HepG2 (cell line): ENCODE data around the gene RUSF1. TPM values are rescaled to one million over a fixed set of nuclear protein-coding genes. Genes with fewer than 3 reads are reported as not detected.

Source experiments
- AGO1 ChIP-seq: fragments of 200-400 bp; formaldehyde crosslinking; IDR thresholded peaks from 2 replicates; pipeline ENCODE4 v1.6.1; 2017; ENCODE audit warnings: mild to moderate bottlenecking, low read depth, low read length, moderate library complexity; ENCODE audit not compliant: poor library complexity, severe bottlenecking
- CEBPG ChIP-seq: IDR thresholded peaks from 2 replicates; pipeline ENCODE4 v1.6.1; 2016
- FOSL1 ChIP-seq: sonication (generic); formaldehyde crosslinking; IDR thresholded peaks from 2 replicates; pipeline ENCODE4 v1.9.0; 2021; ENCODE audit warnings: missing genetic modification reagents, borderline replicate concordance
- IKZF1 ChIP-seq: fragments of 450-650 bp; IDR thresholded peaks from 2 replicates; pipeline ENCODE4 v1.7.1; 2016
- MED8 ChIP-seq: sonication (generic); formaldehyde crosslinking; IDR thresholded peaks from 2 replicates; pipeline ENCODE4 v1.8.1; 2023; ENCODE audit warnings: mild to moderate bottlenecking, missing genetic modification reagents; ENCODE audit not compliant: insufficient replicate concordance
- MIXL1 ChIP-seq: IDR thresholded peaks from 2 replicates; pipeline ENCODE4 v1.6.1; 2016
- NCOA1 ChIP-seq: sonication (generic); formaldehyde crosslinking; IDR thresholded peaks from 2 replicates; pipeline ENCODE4 v1.9.0; 2021; ENCODE audit warnings: missing genetic modification reagents
- ONECUT2 ChIP-seq: sonication (generic); formaldehyde crosslinking; IDR thresholded peaks from 2 replicates; pipeline ENCODE4 v1.4.0; 2020; ENCODE audit warnings: missing genetic modification reagents
- PHF21A ChIP-seq: sonication (generic); formaldehyde crosslinking; IDR thresholded peaks from 2 replicates; pipeline ENCODE4 v1.5.0; 2020; ENCODE audit warnings: mild to moderate bottlenecking, missing genetic modification reagents
- PRPF4 ChIP-seq: fragments of 200-400 bp; formaldehyde crosslinking; IDR thresholded peaks from 2 replicates; pipeline ENCODE4 v1.6.1; 2016; ENCODE audit warnings: low read length, low read depth; ENCODE audit not compliant: poor library complexity, severe bottlenecking
- RBM39 ChIP-seq: fragments of 200-400 bp; formaldehyde crosslinking; IDR thresholded peaks from one replicate; pipeline ENCODE4 v1.6.1; 2018; ENCODE audit warnings: antibody characterized with exemption, mild to moderate bottlenecking, low read depth, low read length; ENCODE audit not compliant: poor library complexity, severe bottlenecking
- SMC3 ChIP-seq: IDR thresholded peaks from 2 replicates; pipeline ENCODE4 v1.6.1; 2011; ENCODE audit warnings: low read length, improper control_type of control experiment
- STAT5B ChIP-seq: sonication (generic); formaldehyde crosslinking; IDR thresholded peaks from 2 replicates; pipeline ENCODE4 v1.4.0; 2020; ENCODE audit warnings: missing genetic modification reagents
- YY1 ChIP-seq: IDR thresholded peaks from 2 replicates; pipeline ENCODE4 v1.6.1; 2011; ENCODE audit warnings: low read length, low read depth, moderate library complexity, mild to moderate bottlenecking; ENCODE audit not compliant: insufficient read depth, insufficient replicate concordance
- ZNF792 ChIP-seq: IDR thresholded peaks from 2 replicates; pipeline ENCODE4 v1.6.1; 2016
- polyA plus RNA-seq, 8 experiments: library from polyadenylated mRNA; depleted of rRNA in 3 of 8; stranded (reverse) in 7 of 8; unstranded in 1 of 8; fragments of >200 nt; fragmentation: Illumina TruSeq in 4 of 8; extraction: Trizol in 4 of 8; gene quantifications; 2 replicates each; pipeline versions ENCODE4 v1.2.1 to v1.2.3, GENCODE V29; 2011 to 2016; ENCODE audit warnings: low read depth in 4 of 8, missing spikeins in 1 of 8, mixed read lengths in 1 of 8; ENCODE audit not compliant: insufficient read depth in 1 of 8
- total RNA-seq, 5 experiments: library from RNA; depleted of rRNA; stranded (reverse); fragments of >200 nt; fragmentation: Illumina TruSeq; extraction: Trizol; gene quantifications; 2 replicates each; pipeline ENCODE4 v1.2.3, GENCODE V29; 2016; ENCODE audit warnings: low read depth in 1 of 5
- TF ChIP-seq, protein P1 (sequence below): sonication (generic); formaldehyde crosslinking; IDR thresholded peaks from 2 replicates; pipeline ENCODE4 v1.5.1; 2020; ENCODE audit warnings: mild to moderate bottlenecking, moderate library complexity, missing genetic modification reagents
- TF ChIP-seq, protein P2 (sequence below), 2 experiments: fragments of 450-650 bp in 1 of 2; sonication (generic) in 1 of 2; formaldehyde crosslinking in 1 of 2; IDR thresholded peaks; 2 replicates each; pipeline versions ENCODE4 v1.6.1 to v1.8.0; 2016 to 2022; ENCODE audit warnings: antibody characterized with exemption in 1 of 2, mild to moderate bottlenecking in 1 of 2, missing genetic modification reagents in 1 of 2

The RUSF1 gene
- total and polyA plus RNA-seq, 2 of the 13 experiments (the other 11 are each of a cell fraction or from before 2014, with no cell fraction given): 40.8 to 50.2 TPM

DNA sequence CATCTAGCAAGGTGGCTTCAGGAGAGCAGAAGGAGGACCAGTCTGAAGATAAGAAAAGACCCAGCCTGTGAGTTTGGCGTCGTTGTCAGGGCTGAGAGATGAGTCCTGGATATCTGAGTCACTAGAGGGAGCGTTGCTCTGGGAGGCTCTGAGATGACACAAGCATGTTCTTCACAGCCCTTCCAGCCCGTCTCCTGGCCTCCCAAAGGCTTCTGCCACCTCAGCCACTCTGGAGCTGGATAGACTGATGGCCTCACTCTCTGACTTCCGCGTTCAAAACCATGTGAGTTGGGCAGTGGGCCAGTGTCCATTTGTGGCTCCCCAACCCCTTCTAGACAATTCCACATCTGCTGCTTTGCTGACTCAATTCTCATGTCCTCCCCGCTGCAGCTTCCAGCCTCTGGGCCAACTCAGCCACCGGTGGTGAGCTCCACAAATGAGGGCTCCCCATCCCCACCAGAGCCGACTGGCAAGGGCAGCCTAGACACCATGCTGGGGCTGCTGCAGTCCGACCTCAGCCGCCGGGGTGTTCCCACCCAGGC lies 33.9 kb downstream of the RUSF1 start (continued):
- TF ChIP-seq, protein P1, sequence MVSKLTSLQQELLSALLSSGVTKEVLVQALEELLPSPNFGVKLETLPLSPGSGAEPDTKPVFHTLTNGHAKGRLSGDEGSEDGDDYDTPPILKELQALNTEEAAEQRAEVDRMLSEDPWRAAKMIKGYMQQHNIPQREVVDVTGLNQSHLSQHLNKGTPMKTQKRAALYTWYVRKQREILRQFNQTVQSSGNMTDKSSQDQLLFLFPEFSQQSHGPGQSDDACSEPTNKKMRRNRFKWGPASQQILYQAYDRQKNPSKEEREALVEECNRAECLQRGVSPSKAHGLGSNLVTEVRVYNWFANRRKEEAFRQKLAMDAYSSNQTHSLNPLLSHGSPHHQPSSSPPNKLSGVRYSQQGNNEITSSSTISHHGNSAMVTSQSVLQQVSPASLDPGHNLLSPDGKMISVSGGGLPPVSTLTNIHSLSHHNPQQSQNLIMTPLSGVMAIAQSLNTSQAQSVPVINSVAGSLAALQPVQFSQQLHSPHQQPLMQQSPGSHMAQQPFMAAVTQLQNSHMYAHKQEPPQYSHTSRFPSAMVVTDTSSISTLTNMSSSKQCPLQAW (CRISPR knock-in tag): no peak
- TF ChIP-seq FOSL1 (CRISPR knock-in tag) (no peak), MED8 (no peak), ONECUT2 (no peak), SMC3 (peak; percentile 8; the same call in 1 of the 2 replicates), PHF21A (CRISPR knock-in tag) (no peak), STAT5B (CRISPR knock-in tag) (no peak), PRPF4 (no peak), IKZF1 (no peak), MIXL1 (no peak), CEBPG (CRISPR knock-in tag) (no peak), YY1 (no peak), AGO1 (peak; percentile 64), RBM39 (no peak), NCOA1 (CRISPR knock-in tag) (no peak), ZNF792 (no peak)
- TF ChIP-seq, protein P2, sequence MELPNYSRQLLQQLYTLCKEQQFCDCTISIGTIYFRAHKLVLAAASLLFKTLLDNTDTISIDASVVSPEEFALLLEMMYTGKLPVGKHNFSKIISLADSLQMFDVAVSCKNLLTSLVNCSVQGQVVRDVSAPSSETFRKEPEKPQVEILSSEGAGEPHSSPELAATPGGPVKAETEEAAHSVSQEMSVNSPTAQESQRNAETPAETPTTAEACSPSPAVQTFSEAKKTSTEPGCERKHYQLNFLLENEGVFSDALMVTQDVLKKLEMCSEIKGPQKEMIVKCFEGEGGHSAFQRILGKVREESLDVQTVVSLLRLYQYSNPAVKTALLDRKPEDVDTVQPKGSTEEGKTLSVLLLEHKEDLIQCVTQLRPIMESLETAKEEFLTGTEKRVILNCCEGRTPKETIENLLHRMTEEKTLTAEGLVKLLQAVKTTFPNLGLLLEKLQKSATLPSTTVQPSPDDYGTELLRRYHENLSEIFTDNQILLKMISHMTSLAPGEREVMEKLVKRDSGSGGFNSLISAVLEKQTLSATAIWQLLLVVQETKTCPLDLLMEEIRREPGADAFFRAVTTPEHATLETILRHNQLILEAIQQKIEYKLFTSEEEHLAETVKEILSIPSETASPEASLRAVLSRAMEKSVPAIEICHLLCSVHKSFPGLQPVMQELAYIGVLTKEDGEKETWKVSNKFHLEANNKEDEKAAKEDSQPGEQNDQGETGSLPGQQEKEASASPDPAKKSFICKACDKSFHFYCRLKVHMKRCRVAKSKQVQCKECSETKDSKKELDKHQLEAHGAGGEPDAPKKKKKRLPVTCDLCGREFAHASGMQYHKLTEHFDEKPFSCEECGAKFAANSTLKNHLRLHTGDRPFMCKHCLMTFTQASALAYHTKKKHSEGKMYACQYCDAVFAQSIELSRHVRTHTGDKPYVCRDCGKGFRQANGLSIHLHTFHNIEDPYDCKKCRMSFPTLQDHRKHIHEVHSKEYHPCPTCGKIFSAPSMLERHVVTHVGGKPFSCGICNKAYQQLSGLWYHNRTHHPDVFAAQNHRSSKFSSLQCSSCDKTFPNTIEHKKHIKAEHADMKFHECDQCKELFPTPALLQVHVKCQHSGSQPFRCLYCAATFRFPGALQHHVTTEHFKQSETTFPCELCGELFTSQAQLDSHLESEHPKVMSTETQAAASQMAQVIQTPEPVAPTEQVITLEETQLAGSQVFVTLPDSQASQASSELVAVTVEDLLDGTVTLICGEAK (IDR thresholded peaks at IDR 0.05): no peak
- TF ChIP-seq, protein P2 (CRISPR knock-in tag; IDR thresholded peaks at IDR 0.05): no peak
